Measurements from ENCODE around the gene PARD3. TPM values are rescaled to one million over a fixed set of nuclear protein-coding genes. Genes with fewer than 3 reads are reported as not detected.

The PARD3 gene
- total RNA-seq, 2 donors from 2014 or later = 36.1 to 48.5 TPM

GRCh38 chr10:34195364-34196057 lies 619.6 kb downstream of the PARD3 start:
- WGBS, 2 donors = 68 to 77% methylated on average over 8 of the region's 8 CpGs
- Histone ChIP-seq H3K4me3 (no peak overlapping the region), H3K27ac (no peak overlapping the region), H3K27me3 (no peaks in the 10 kb centered on the region), H3K4me1 (no peaks in the 10 kb centered on the region), H3K9me3 (no peaks in the 10 kb centered on the region), H3K36me3 (replicated peaks in 1 of 2; ENCODE audit: insufficient read depth in 1 of 2, low read depth in 2 of 2) (no peaks in the 10 kb centered on the region)
- intact Hi-C loops (cut with DNase I) = no loop called here
- ATAC-seq = no peak
- TF ChIP-seq CTCF (IDR thresholded peaks at IDR 0.05) (no peak), POLR2A (IDR thresholded peaks at IDR 0.05) (no peak)
- DNase-seq = no peak

- TF ChIP-seq CTCF (IDR thresholded peaks at IDR 0.05) (no peak), POLR2A (IDR thresholded peaks at IDR 0.05) (no peak)
- 86 to 91% methylated on average over 7 of the region's 7 CpGs for WGBS, 2 donors
- Histone ChIP-seq H3K4me1 (no peaks in the 10 kb centered on the region), H3K36me3 (replicated peaks in 1 of 2; ENCODE audit: insufficient read depth in 1 of 2, low read depth in 2 of 2) (no peaks in the 10 kb centered on the region), H3K27ac (no peak overlapping the region), H3K4me3 (no peak overlapping the region), H3K9me3 (no peaks in the 10 kb centered on the region), H3K27me3 (no peaks in the 10 kb centered on the region)
- intact Hi-C loops (cut with DNase I) = no loop called here
- ATAC-seq (no peak), DNase-seq (peak in 1 of 4 donors; percentile 17)
These were observed 621.0 kb downstream of the PARD3 start for GRCh38 chr10:34193931-34194626.

GRCh38 chr10:34192646-34193045 lies 622.5 kb downstream of the PARD3 start:
- H3K9me3 ChIP-seq = no peaks in the 10 kb centered on the region
- no peak overlapping the region for H3K27ac ChIP-seq
- no peak for TF ChIP-seq CTCF (IDR thresholded peaks at IDR 0.05)
- WGBS, 2 donors = 87 to 94% methylated on average over 5 of the region's 5 CpGs
- no peaks in the 10 kb centered on the region for H3K36me3 ChIP-seq (replicated peaks in 1 of 2; ENCODE audit: insufficient read depth in 1 of 2, low read depth in 2 of 2)
- no peaks in the 10 kb centered on the region for H3K4me1 ChIP-seq
- DNase-seq (no peak), ATAC-seq (no peak)
- intact Hi-C loops (cut with DNase I) = no loop called here
- no peaks in the 10 kb centered on the region for H3K27me3 ChIP-seq
- H3K4me3 ChIP-seq = no peak overlapping the region

GRCh38 chr10:34191406-34191805 lies 623.7 kb downstream of the PARD3 start:
- no peak for DNase-seq
- no peak for TF ChIP-seq CTCF (IDR thresholded peaks at IDR 0.05)
- no peak for TF ChIP-seq POLR2A (IDR thresholded peaks at IDR 0.05)
- H3K36me3 ChIP-seq (replicated peaks in 1 of 2; ENCODE audit: insufficient read depth in 1 of 2, low read depth in 2 of 2) = no peaks in the 10 kb centered on the region
- ATAC-seq = no peak
- H3K4me3 ChIP-seq = no peak overlapping the region
- H3K27ac ChIP-seq = no peak overlapping the region
- H3K27me3 ChIP-seq = no peaks in the 10 kb centered on the region
- no peaks in the 10 kb centered on the region for H3K9me3 ChIP-seq
- intact Hi-C loops (cut with DNase I) = no loop called here
- H3K4me1 ChIP-seq = peaks cover 7% of the 10 kb centered on the region
- WGBS, 2 donors = 83 to 88% methylated on average over 3 of the region's 3 CpGs
